ENCODE measurements around the gene ALG11. TPM values are rescaled to one million over a fixed set of nuclear protein-coding genes. Genes with fewer than 3 reads are reported as not detected.

The ALG11 gene
- total RNA-seq, 1 donor from 2014 or later, result 57.7 TPM

DNA sequence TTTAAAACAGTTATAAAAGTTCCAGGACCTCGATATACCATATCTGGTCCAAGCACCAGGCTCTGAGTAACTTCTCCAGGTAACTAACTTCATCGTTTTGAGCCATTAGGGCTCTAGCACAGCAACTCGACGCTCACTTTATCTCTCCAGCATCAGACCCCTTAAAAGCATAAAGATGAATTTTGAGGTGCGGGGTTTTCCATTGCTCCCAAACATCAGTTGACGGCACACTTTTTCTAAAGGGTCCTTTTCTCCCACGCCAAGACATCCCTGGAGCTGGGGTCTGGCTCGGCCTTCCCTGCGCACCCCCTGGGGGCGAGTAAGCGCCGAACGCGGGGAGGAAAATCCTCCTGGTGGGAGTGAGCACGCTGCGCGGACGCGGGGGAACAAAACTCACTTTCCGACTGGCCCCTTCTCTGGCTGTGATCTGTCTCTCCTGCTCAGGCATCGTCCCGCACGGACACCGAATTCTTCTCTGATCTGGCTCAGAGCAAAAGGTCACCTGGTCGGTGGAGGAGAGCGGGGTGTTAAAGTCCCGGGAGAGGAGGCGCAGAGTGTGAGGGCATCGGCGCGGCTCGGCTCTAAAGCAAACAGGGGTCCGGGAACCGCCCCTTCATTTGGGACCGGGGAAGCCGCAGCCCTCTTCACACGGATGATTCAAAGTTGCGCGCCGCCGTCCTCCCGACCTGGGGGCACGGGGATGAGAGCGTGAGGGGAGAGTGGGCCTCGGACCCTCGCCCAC is 1.1 kb upstream of the ALG11 start, which contains the start of gene ATP7B:
Gene ATP7B (minus strand): TSS at position 561 of the 742 bp plus-strand sequence. CDS start 113 bp downstream, at position 448.
- H3K9ac ChIP-seq (ENCODE audit: low read length), result peak within 1 kb of the TSS; percentile 96
- peaks cover 4% of the 10 kb centered on the region for H3K4me1 ChIP-seq (ENCODE audit: insufficient read depth, low read length)
- peak within 1 kb of the TSS; percentile 95 for H3K27ac ChIP-seq (ENCODE audit: low read depth, low read length)
- DNase-seq (ENCODE audit: low read depth) (no peak), FAIRE-seq (no peak)
- peak within 1 kb of the TSS; percentile 100 for H3K4me3 ChIP-seq (ENCODE audit: insufficient read depth, low read depth, low read length)
- peaks cover 12% of the 10 kb centered on the region for H3K27me3 ChIP-seq (ENCODE audit: insufficient read depth, low read length)
- Mint-ChIP-seq H3K4me1 (ENCODE audit: low read depth, unreplicated experiment) (peaks cover 3% of the 10 kb centered on the region), H3K4me3 (ENCODE audit: unreplicated experiment) (peak within 1 kb of the TSS; percentile 99), H3K36me3 (ENCODE audit: low read depth, unreplicated experiment) (peaks cover 11% of the 10 kb centered on the region), H3K9me3 (ENCODE audit: unreplicated experiment) (peaks cover 7% of the 10 kb centered on the region), H3K27me3 (ENCODE audit: low read depth, unreplicated experiment) (peaks cover 9% of the 10 kb centered on the region), H3K27ac (ENCODE audit: unreplicated experiment) (peak within 1 kb of the TSS; percentile 99)
- H3K4me2 ChIP-seq (ENCODE audit: low read length), result peak within 1 kb of the TSS; percentile 98
- H3K36me3 ChIP-seq (ENCODE audit: insufficient read depth, low read length), result no peaks in the 10 kb centered on the region
- peaks cover 40% of the 10 kb centered on the region for H3K79me2 ChIP-seq (ENCODE audit: insufficient read depth, low read length)
- TF ChIP-seq EZH2 (IDR thresholded peaks at IDR 0.05; ENCODE audit: insufficient read depth, low read length), result no peak
- TF ChIP-seq, protein P1, sequence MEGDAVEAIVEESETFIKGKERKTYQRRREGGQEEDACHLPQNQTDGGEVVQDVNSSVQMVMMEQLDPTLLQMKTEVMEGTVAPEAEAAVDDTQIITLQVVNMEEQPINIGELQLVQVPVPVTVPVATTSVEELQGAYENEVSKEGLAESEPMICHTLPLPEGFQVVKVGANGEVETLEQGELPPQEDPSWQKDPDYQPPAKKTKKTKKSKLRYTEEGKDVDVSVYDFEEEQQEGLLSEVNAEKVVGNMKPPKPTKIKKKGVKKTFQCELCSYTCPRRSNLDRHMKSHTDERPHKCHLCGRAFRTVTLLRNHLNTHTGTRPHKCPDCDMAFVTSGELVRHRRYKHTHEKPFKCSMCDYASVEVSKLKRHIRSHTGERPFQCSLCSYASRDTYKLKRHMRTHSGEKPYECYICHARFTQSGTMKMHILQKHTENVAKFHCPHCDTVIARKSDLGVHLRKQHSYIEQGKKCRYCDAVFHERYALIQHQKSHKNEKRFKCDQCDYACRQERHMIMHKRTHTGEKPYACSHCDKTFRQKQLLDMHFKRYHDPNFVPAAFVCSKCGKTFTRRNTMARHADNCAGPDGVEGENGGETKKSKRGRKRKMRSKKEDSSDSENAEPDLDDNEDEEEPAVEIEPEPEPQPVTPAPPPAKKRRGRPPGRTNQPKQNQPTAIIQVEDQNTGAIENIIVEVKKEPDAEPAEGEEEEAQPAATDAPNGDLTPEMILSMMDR (IDR thresholded peaks at IDR 0.05; ENCODE audit: insufficient read depth, low read depth, low read length), result peak; percentile 12
- peaks cover 16% of the 10 kb centered on the region for H4K20me1 ChIP-seq (ENCODE audit: insufficient read depth, low read length)
- H3K9me3 ChIP-seq (ENCODE audit: insufficient read depth, low read depth, low read length), result no peaks in the 10 kb centered on the region
- H2AFZ ChIP-seq (ENCODE audit: low read depth, low read length), result peak within 1 kb of the TSS; percentile 100

DNA sequence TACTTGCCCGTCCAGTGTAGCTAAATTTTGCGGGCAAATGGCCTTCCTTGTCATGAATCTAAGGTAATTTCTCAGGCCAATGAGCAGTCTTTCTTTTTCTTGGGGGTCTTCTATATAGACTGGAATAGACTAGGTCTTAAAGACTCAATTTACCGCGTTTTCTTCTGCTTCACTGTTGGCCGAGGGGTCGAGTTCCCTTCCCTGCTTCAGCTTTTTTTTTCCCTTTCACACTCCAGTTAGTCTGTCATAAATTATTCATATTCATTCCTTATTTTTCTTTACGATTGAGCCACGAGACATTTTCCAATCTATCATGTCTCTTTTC is 276 bp downstream of the ALG11 start:
- Histone ChIP-seq H3K4me1 (ENCODE audit: insufficient read depth, low read length) (peaks cover 4% of the 10 kb centered on the region), H3K79me2 (ENCODE audit: insufficient read depth, low read length) (peaks cover 54% of the 10 kb centered on the region), H3K27me3 (ENCODE audit: insufficient read depth, low read length) (peaks cover 12% of the 10 kb centered on the region), H4K20me1 (ENCODE audit: insufficient read depth, low read length) (peaks cover 24% of the 10 kb centered on the region), H3K9ac (ENCODE audit: low read length) (peak overlapping the region; percentile 96), H3K9me3 (ENCODE audit: insufficient read depth, low read depth, low read length) (no peaks in the 10 kb centered on the region), H2AFZ (ENCODE audit: low read depth, low read length) (peak overlapping the region; percentile 97), H3K27ac (ENCODE audit: low read depth, low read length) (peak overlapping the region; percentile 95), H3K36me3 (ENCODE audit: insufficient read depth, low read length) (no peaks in the 10 kb centered on the region), H3K4me3 (ENCODE audit: insufficient read depth, low read depth, low read length) (peak overlapping the region; percentile 100), H3K4me2 (ENCODE audit: low read length) (peak overlapping the region; percentile 98)
- peak overlapping the region; percentile 99 for H3K4me3 Mint-ChIP-seq (ENCODE audit: unreplicated experiment)
- H3K36me3 Mint-ChIP-seq (ENCODE audit: low read depth, unreplicated experiment), result peaks cover 14% of the 10 kb centered on the region
- peaks cover 6% of the 10 kb centered on the region for H3K27me3 Mint-ChIP-seq (ENCODE audit: low read depth, unreplicated experiment)
- H3K27ac Mint-ChIP-seq (ENCODE audit: unreplicated experiment), result peak overlapping the region; percentile 99
- H3K4me1 Mint-ChIP-seq (ENCODE audit: low read depth, unreplicated experiment), result peaks cover 3% of the 10 kb centered on the region
- peaks cover 5% of the 10 kb centered on the region for H3K9me3 Mint-ChIP-seq (ENCODE audit: unreplicated experiment)
- DNase-seq (ENCODE audit: low read depth) (no peak), FAIRE-seq (no peak)
- TF ChIP-seq EZH2 (IDR thresholded peaks at IDR 0.05; ENCODE audit: insufficient read depth, low read length), result no peak
- TF ChIP-seq, protein P1 (IDR thresholded peaks at IDR 0.05; ENCODE audit: insufficient read depth, low read depth, low read length), result no peak

DNA sequence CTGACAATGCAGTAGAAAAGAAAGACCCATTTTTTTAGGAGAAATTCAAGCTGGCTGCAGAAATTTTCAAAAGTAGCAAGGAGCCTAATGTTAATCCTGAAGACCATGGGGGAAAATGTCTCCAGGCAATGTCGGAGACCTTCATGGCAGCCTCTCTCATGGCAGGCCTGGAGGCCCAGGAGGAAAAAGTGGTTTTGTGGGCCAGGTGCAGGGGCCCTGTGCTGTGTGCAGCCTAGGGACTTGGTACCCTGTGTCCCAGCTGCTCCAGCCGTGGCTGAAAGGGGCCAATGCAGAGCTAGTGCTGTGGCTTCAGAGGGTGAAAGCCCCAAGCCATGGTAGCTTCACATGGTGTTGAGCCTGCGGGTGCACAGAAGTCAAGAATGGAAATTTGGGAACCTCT is 4.1 kb downstream of the ALG11 start:
- Mint-ChIP-seq H3K4me1 (ENCODE audit: low read depth, unreplicated experiment) (no peaks in the 10 kb centered on the region), H3K9me3 (ENCODE audit: unreplicated experiment) (peaks cover 5% of the 10 kb centered on the region), H3K4me3 (ENCODE audit: unreplicated experiment) (no peak overlapping the region), H3K27ac (ENCODE audit: unreplicated experiment) (no peak overlapping the region), H3K36me3 (ENCODE audit: low read depth, unreplicated experiment) (peaks cover 25% of the 10 kb centered on the region), H3K27me3 (ENCODE audit: low read depth, unreplicated experiment) (no peaks in the 10 kb centered on the region)
- DNase-seq (ENCODE audit: low read depth), result no peak
- H2AFZ ChIP-seq (ENCODE audit: low read depth, low read length), result no peak overlapping the region
- H3K79me2 ChIP-seq (ENCODE audit: insufficient read depth, low read length), result peaks cover 75% of the 10 kb centered on the region
- no peak overlapping the region for H3K4me2 ChIP-seq (ENCODE audit: low read length)
- no peaks in the 10 kb centered on the region for H3K4me1 ChIP-seq (ENCODE audit: insufficient read depth, low read length)
- H3K27ac ChIP-seq (ENCODE audit: low read depth, low read length), result no peak overlapping the region
- no peak for FAIRE-seq
- H4K20me1 ChIP-seq (ENCODE audit: insufficient read depth, low read length), result peaks cover 35% of the 10 kb centered on the region
- no peaks in the 10 kb centered on the region for H3K27me3 ChIP-seq (ENCODE audit: insufficient read depth, low read length)
- TF ChIP-seq EZH2 (IDR thresholded peaks at IDR 0.05; ENCODE audit: insufficient read depth, low read length), result no peak
- TF ChIP-seq, protein P1 (IDR thresholded peaks at IDR 0.05; ENCODE audit: insufficient read depth, low read depth, low read length), result no peak
- H3K9ac ChIP-seq (ENCODE audit: low read length), result no peak overlapping the region
- no peaks in the 10 kb centered on the region for H3K9me3 ChIP-seq (ENCODE audit: insufficient read depth, low read depth, low read length)
- H3K36me3 ChIP-seq (ENCODE audit: insufficient read depth, low read length), result peaks cover 7% of the 10 kb centered on the region
- H3K4me3 ChIP-seq (ENCODE audit: insufficient read depth, low read depth, low read length), result no peak overlapping the region
